ENCODE measurements around the gene NOP9.
"Not testable (repeated sequence)": the region's sequence is repeated elsewhere in the genome, so short reads cannot be mapped to it uniquely, and the experiment has no call there.

The NOP9 gene

DNA sequence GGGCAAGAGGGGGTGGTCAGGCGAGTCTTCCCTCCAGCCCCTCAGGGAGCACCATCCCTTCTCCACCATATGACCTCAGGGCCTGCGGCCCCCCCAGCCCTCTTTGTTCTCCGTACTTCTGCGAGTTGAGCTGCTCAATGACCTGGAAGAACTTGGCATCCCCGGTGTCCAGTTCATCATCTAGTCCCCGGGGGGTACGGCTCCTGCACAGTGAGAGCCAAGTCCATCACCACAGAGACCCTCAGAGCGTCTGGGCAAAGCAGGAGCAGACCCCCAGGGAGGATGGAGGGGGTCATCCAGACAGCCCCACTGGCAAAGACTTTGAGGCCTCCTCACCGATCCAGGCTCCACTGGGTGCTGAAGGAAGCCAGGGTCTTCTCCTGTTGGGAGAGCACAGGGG is 26.3 kb downstream of the NOP9 start:
- DNase-seq (ENCODE audit: low read depth) = no peak
- H3K4me3 ChIP-seq (ENCODE audit: control insufficient read depth, low read depth, low read length) = no peak overlapping the region
- TF ChIP-seq, protein P1, sequence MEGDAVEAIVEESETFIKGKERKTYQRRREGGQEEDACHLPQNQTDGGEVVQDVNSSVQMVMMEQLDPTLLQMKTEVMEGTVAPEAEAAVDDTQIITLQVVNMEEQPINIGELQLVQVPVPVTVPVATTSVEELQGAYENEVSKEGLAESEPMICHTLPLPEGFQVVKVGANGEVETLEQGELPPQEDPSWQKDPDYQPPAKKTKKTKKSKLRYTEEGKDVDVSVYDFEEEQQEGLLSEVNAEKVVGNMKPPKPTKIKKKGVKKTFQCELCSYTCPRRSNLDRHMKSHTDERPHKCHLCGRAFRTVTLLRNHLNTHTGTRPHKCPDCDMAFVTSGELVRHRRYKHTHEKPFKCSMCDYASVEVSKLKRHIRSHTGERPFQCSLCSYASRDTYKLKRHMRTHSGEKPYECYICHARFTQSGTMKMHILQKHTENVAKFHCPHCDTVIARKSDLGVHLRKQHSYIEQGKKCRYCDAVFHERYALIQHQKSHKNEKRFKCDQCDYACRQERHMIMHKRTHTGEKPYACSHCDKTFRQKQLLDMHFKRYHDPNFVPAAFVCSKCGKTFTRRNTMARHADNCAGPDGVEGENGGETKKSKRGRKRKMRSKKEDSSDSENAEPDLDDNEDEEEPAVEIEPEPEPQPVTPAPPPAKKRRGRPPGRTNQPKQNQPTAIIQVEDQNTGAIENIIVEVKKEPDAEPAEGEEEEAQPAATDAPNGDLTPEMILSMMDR (IDR thresholded peaks at IDR 0.05; ENCODE audit: control insufficient read depth, insufficient read depth, low read depth, low read length, missing control alignments) = no peak

GRCh38 chr14:24327303-24327702 is 27.7 kb downstream of the NOP9 start:
- DNase-seq (ENCODE audit: low read depth) = no peak
- no peak overlapping the region for H3K4me3 ChIP-seq (ENCODE audit: control insufficient read depth, low read depth, low read length)
- TF ChIP-seq, protein P1 (IDR thresholded peaks at IDR 0.05; ENCODE audit: control insufficient read depth, insufficient read depth, low read depth, low read length, missing control alignments) = no peak

DNA sequence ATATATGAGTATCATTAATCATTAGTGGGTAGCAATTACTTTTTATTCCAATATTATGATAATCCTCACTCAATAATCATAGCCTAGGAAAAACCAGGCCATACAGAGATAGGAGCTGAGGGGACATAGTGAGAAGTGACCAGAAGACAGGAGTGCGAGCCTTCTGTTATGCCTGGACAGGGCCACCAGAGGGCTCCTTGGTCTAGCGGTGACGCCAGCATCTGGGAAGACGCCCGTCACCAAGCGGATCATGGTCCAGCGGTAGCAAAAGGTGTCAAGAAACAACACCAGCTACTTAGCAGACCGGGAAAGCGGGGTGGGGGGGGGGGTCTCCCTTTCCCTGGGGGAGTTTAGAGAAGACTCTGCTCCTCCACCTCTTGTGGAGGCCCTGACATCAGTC is 28.3 kb downstream of the NOP9 start:
- TF ChIP-seq, protein P1 (IDR thresholded peaks at IDR 0.05; ENCODE audit: control insufficient read depth, insufficient read depth, low read depth, low read length, missing control alignments) = peak; percentile 44
- not testable (repeated sequence) for H3K4me3 ChIP-seq (ENCODE audit: control insufficient read depth, low read depth, low read length); DNase-seq (ENCODE audit: low read depth)

GRCh38 chr14:24329073-24329663 is 29.5 kb downstream of the NOP9 start:
- TF ChIP-seq, protein P1 (IDR thresholded peaks at IDR 0.05; ENCODE audit: control insufficient read depth, insufficient read depth, low read depth, low read length, missing control alignments) = no peak

DNA sequence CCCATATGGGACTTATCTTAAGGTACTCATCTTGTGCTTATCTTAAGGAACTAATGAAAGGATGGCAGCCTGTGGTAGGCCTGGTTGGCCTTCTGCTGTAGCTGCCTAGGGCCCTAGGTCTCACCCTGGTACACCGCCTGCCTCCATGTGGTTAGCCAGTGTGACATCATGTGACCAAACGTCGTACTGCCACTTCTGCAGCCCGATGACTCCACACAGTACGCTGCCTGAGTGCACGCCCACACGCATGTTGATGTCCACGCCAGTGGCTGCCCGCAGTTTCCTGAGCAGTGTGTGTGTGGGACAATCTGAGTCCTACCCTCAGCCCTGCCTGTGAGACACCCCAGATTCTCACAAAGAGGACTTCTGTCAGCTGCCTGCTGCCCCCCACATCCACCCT is 30.1 kb downstream of the NOP9 start:
- no peak overlapping the region for H3K4me3 ChIP-seq (ENCODE audit: control insufficient read depth, low read depth, low read length)
- TF ChIP-seq, protein P1 (IDR thresholded peaks at IDR 0.05; ENCODE audit: control insufficient read depth, insufficient read depth, low read depth, low read length, missing control alignments) = no peak
- no peak for DNase-seq (ENCODE audit: low read depth)

More at GRCh38 chr14:24329073-24329663, 29.5 kb downstream of the NOP9 start:
- no peak for DNase-seq (ENCODE audit: low read depth)
- H3K4me3 ChIP-seq (ENCODE audit: control insufficient read depth, low read depth, low read length) = no peak overlapping the region

DNA sequence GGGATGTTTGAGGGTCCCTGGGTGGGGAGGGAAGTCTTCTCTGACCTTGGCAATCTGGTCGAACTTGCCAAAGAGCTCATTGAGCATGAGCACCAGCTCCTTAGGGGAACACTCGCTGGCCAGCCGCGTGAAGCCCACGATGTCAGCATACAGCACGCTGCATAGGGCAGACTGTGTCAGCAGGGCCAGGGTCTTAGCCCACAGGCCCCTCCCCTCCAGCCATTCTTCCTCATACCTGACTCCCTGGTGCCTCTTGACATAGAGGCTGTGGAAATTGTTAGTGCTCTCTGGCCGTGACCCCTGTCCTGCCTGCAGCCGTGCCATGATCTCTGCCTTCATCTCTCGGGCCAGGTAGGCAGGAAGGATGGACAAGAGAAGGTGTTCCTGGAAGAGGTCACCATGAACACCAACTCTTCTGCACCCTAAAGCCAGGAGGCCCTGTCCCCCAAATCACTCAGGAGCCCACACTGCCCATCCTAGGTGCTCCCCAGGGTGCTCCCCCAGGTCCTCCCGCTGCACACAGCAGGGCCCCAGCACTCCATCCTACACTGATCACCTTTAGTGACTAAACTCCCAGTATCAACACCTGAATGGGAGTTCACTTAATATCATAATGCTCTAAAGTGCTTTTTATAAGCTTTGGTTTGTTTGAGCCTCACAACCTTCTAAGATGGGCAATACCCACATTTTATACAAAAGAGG is 31.5 kb downstream of the NOP9 start:
- no peak overlapping the region for H3K4me3 ChIP-seq (ENCODE audit: control insufficient read depth, low read depth, low read length)
- no peak for DNase-seq (ENCODE audit: low read depth)
- TF ChIP-seq, protein P1 (IDR thresholded peaks at IDR 0.05; ENCODE audit: control insufficient read depth, insufficient read depth, low read depth, low read length, missing control alignments) = no peak

Measured in AG09309 (cell line).